Measurements from ENCODE around the gene SEC62. TPM values are rescaled to one million over a fixed set of nuclear protein-coding genes. Genes with fewer than 3 reads are reported as not detected.
A peak's percentile ranks its signal among the peaks of the same experiment; 100 is the strongest.

The SEC62 gene
- polyA plus RNA-seq, 4 donors: 38.7 to 96.7 (median 60.1) TPM

DNA sequence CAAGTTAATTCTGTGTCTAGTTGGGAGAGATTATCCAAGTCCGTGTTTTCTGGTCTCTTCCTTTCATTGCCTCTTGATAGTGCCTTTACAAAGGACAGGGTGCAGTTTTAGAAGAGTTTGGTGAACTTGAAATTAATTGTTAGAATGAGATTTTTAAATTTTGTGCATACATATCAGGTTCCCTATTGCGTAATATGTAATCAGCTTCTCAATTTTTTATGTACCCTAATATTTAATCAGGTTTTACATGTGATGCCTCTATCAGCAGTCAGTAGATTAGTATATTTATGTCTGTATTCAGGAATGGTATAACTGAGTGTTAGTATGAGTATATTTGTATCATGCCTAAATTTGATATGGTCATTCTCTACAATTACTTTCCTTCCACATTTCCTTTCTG, 4.9 kb downstream of the SEC62 start:
- Histone ChIP-seq H3K27ac (ENCODE audit: low read depth in 1 of 3, low read length in 2 of 3) (no peak overlapping the region), H3K9me3 (ENCODE audit: control insufficient read depth in 2 of 2, insufficient read depth in 1 of 2, low read depth in 1 of 2, low read length in 1 of 2) (no peaks in the 10 kb centered on the region), H3K36me3 (ENCODE audit: control insufficient read depth in 3 of 3, insufficient read depth in 2 of 3, low read depth in 1 of 3, low read length in 3 of 3) (peaks cover 2 to 18% (median 3%) of the 10 kb centered on the region in 3 donors), H3K4me3 (ENCODE audit: low read depth in 1 of 3, low read length in 3 of 3) (no peak overlapping the region), H3K27me3 (ENCODE audit: control insufficient read depth in 3 of 3, insufficient read depth in 3 of 3, low read length in 3 of 3) (no peaks in the 10 kb centered on the region), H3K4me1 (ENCODE audit: control insufficient read depth in 3 of 3, insufficient read depth in 2 of 3, low read depth in 1 of 3, low read length in 2 of 3) (peaks cover 0 to 2% (median 2%) of the 10 kb centered on the region in 3 donors)
- FAIRE-seq: no peak
- WGBS, 3 donors: 56 to 90% (median 66%) methylated on average over 2 of the region's 2 CpGs
- no peak for DNase-seq

GRCh38 chr3:169980055-169980454, 13.4 kb downstream of the SEC62 start:
- Histone ChIP-seq H3K4me3 (ENCODE audit: low read depth in 1 of 3, low read length in 3 of 3) (no peak overlapping the region), H3K9me3 (ENCODE audit: control insufficient read depth in 2 of 2, insufficient read depth in 1 of 2, low read depth in 1 of 2, low read length in 1 of 2) (no peaks in the 10 kb centered on the region), H3K27ac (ENCODE audit: low read depth in 1 of 3, low read length in 2 of 3) (peak overlapping the region in 1 of 3 donors; percentile 55), H3K36me3 (ENCODE audit: control insufficient read depth in 3 of 3, insufficient read depth in 2 of 3, low read depth in 1 of 3, low read length in 3 of 3) (peaks cover 5 to 16% (median 16%) of the 10 kb centered on the region in 3 donors), H3K27me3 (ENCODE audit: control insufficient read depth in 3 of 3, insufficient read depth in 3 of 3, low read length in 3 of 3) (no peaks in the 10 kb centered on the region), H3K4me1 (ENCODE audit: control insufficient read depth in 3 of 3, insufficient read depth in 2 of 3, low read depth in 1 of 3, low read length in 2 of 3) (peaks cover 0 to 2% (median 0%) of the 10 kb centered on the region in 3 donors)
- FAIRE-seq: peak; percentile 81
- 67 to 82% (median 78%) methylated on average over 2 of the region's 2 CpGs for WGBS, 3 donors
- peak in 1 of 2 donors; percentile 41 for DNase-seq

DNA sequence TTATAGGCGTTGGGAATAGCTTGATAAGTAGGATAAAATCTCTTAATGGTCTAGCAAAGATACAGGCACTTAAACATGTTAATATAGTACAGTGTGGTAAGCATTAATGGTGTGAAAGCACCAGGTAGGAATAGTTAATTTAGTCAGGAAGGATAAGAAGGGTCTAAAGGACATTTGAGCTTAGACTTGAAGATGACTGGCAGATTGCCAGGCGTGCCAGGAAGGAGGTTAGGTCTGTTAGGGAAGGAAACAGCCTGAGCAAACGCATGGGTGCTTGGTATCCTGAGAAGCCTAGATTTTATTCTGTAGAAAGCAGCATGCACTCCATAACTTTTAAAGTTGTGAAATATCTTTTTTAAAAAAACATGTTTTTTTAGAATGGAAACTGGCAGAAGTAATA, 17.7 kb downstream of the SEC62 start:
- 37 to 61% (median 46%) methylated on average over 3 of the region's 3 CpGs for WGBS, 3 donors
- Histone ChIP-seq H3K36me3 (ENCODE audit: control insufficient read depth in 3 of 3, insufficient read depth in 2 of 3, low read depth in 1 of 3, low read length in 3 of 3) (peaks cover 7 to 19% (median 16%) of the 10 kb centered on the region in 3 donors), H3K4me3 (ENCODE audit: low read depth in 1 of 3, low read length in 3 of 3) (no peak overlapping the region), H3K27me3 (ENCODE audit: control insufficient read depth in 3 of 3, insufficient read depth in 3 of 3, low read length in 3 of 3) (no peaks in the 10 kb centered on the region), H3K4me1 (ENCODE audit: control insufficient read depth in 3 of 3, insufficient read depth in 2 of 3, low read depth in 1 of 3, low read length in 2 of 3) (peaks cover 0 to 2% (median 0%) of the 10 kb centered on the region in 3 donors), H3K9me3 (ENCODE audit: control insufficient read depth in 2 of 2, insufficient read depth in 1 of 2, low read depth in 1 of 2, low read length in 1 of 2) (no peaks in the 10 kb centered on the region), H3K27ac (ENCODE audit: low read depth in 1 of 3, low read length in 2 of 3) (no peak overlapping the region)
- FAIRE-seq (no peak), DNase-seq (peak; percentile 63 to 69)

GRCh38 chr3:169990431-169990830, 23.8 kb downstream of the SEC62 start:
- Histone ChIP-seq H3K36me3 (ENCODE audit: control insufficient read depth in 3 of 3, insufficient read depth in 2 of 3, low read depth in 1 of 3, low read length in 3 of 3) (peaks cover 12 to 23% (median 14%) of the 10 kb centered on the region in 3 donors), H3K27ac (ENCODE audit: low read depth in 1 of 3, low read length in 2 of 3) (no peak overlapping the region), H3K27me3 (ENCODE audit: control insufficient read depth in 3 of 3, insufficient read depth in 3 of 3, low read length in 3 of 3) (no peaks in the 10 kb centered on the region), H3K4me1 (ENCODE audit: control insufficient read depth in 3 of 3, insufficient read depth in 2 of 3, low read depth in 1 of 3, low read length in 2 of 3) (no peaks in the 10 kb centered on the region), H3K4me3 (ENCODE audit: low read depth in 1 of 3, low read length in 3 of 3) (no peak overlapping the region), H3K9me3 (ENCODE audit: control insufficient read depth in 2 of 2, insufficient read depth in 1 of 2, low read depth in 1 of 2, low read length in 1 of 2) (no peaks in the 10 kb centered on the region)
- FAIRE-seq: no peak
- 94 to 97% (median 95%) methylated on average over 4 of the region's 4 CpGs for WGBS, 3 donors
- DNase-seq: no peak

- FAIRE-seq: no peak
- no peak for DNase-seq
- H3K4me1 ChIP-seq (ENCODE audit: control insufficient read depth in 3 of 3, insufficient read depth in 2 of 3, low read depth in 1 of 3, low read length in 2 of 3): no peaks in the 10 kb centered on the region
- 50 to 71% (median 62%) methylated on average over 3 of the region's 3 CpGs for WGBS, 3 donors
- H3K4me3 ChIP-seq (ENCODE audit: low read depth in 1 of 3, low read length in 3 of 3): no peak overlapping the region
- no peaks in the 10 kb centered on the region for H3K9me3 ChIP-seq (ENCODE audit: control insufficient read depth in 2 of 2, insufficient read depth in 1 of 2, low read depth in 1 of 2, low read length in 1 of 2)
- H3K27ac ChIP-seq (ENCODE audit: low read depth in 1 of 3, low read length in 2 of 3): no peak overlapping the region
- H3K27me3 ChIP-seq (ENCODE audit: control insufficient read depth in 3 of 3, insufficient read depth in 3 of 3, low read length in 3 of 3): no peaks in the 10 kb centered on the region
- peaks cover 9 to 20% (median 16%) of the 10 kb centered on the region in 3 donors for H3K36me3 ChIP-seq (ENCODE audit: control insufficient read depth in 3 of 3, insufficient read depth in 2 of 3, low read depth in 1 of 3, low read length in 3 of 3)
Measured at GRCh38 chr3:169992156-169992555, 25.5 kb downstream of the SEC62 start.

- Histone ChIP-seq H3K9me3 (ENCODE audit: control insufficient read depth in 2 of 2, insufficient read depth in 1 of 2, low read depth in 1 of 2, low read length in 1 of 2) (no peaks in the 10 kb centered on the region), H3K27me3 (ENCODE audit: control insufficient read depth in 3 of 3, insufficient read depth in 3 of 3, low read length in 3 of 3) (no peaks in the 10 kb centered on the region), H3K4me1 (ENCODE audit: control insufficient read depth in 3 of 3, insufficient read depth in 2 of 3, low read depth in 1 of 3, low read length in 2 of 3) (no peaks in the 10 kb centered on the region), H3K36me3 (ENCODE audit: control insufficient read depth in 3 of 3, insufficient read depth in 2 of 3, low read depth in 1 of 3, low read length in 3 of 3) (peaks cover 8 to 19% (median 13%) of the 10 kb centered on the region in 3 donors), H3K27ac (ENCODE audit: low read depth in 1 of 3, low read length in 2 of 3) (no peak overlapping the region), H3K4me3 (ENCODE audit: low read depth in 1 of 3, low read length in 3 of 3) (no peak overlapping the region)
- FAIRE-seq: no peak
- 86 to 93% (median 92%) methylated on average over 5 of the region's 5 CpGs for WGBS, 3 donors
- no peak for DNase-seq
Measured at GRCh38 chr3:169992781-169993180, 26.2 kb downstream of the SEC62 start.

GRCh38 chr3:169993761-169994160, 27.2 kb downstream of the SEC62 start:
- Histone ChIP-seq H3K27me3 (ENCODE audit: control insufficient read depth in 3 of 3, insufficient read depth in 3 of 3, low read length in 3 of 3) (no peaks in the 10 kb centered on the region), H3K36me3 (ENCODE audit: control insufficient read depth in 3 of 3, insufficient read depth in 2 of 3, low read depth in 1 of 3, low read length in 3 of 3) (peaks cover 8 to 19% (median 12%) of the 10 kb centered on the region in 3 donors), H3K9me3 (ENCODE audit: control insufficient read depth in 2 of 2, insufficient read depth in 1 of 2, low read depth in 1 of 2, low read length in 1 of 2) (no peaks in the 10 kb centered on the region), H3K27ac (ENCODE audit: low read depth in 1 of 3, low read length in 2 of 3) (no peak overlapping the region), H3K4me1 (ENCODE audit: control insufficient read depth in 3 of 3, insufficient read depth in 2 of 3, low read depth in 1 of 3, low read length in 2 of 3) (no peaks in the 10 kb centered on the region), H3K4me3 (ENCODE audit: low read depth in 1 of 3, low read length in 3 of 3) (no peak overlapping the region)
- FAIRE-seq (peak; percentile 80), DNase-seq (no peak)
- WGBS, 3 donors: 87 to 99% (median 96%) methylated on average over 3 of the region's 3 CpGs

DNA sequence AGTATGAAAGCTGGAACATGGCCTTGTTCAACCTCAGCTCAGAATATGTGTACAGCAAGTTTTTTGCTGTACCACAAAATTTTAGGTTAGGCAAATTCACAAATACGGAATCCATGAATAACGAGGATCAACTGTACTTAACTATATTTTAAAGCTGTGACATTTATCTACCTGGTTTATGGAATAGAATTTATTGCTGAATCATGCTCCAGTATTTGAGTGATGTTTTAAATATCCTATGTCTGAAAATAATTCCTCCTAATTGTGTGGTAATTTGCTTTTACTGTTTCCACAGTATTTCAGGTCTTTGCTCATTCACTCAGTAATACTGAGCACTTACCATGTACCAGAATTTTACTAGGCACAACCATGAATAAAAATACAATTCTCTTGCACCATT, 29.5 kb downstream of the SEC62 start:
- no peak for FAIRE-seq
- H3K9me3 ChIP-seq (ENCODE audit: control insufficient read depth in 2 of 2, insufficient read depth in 1 of 2, low read depth in 1 of 2, low read length in 1 of 2): peaks cover 0 to 3% of the 10 kb centered on the region in 2 donors
- H3K36me3 ChIP-seq (ENCODE audit: control insufficient read depth in 3 of 3, insufficient read depth in 2 of 3, low read depth in 1 of 3, low read length in 3 of 3): peaks cover 6 to 12% (median 10%) of the 10 kb centered on the region in 3 donors

DNA sequence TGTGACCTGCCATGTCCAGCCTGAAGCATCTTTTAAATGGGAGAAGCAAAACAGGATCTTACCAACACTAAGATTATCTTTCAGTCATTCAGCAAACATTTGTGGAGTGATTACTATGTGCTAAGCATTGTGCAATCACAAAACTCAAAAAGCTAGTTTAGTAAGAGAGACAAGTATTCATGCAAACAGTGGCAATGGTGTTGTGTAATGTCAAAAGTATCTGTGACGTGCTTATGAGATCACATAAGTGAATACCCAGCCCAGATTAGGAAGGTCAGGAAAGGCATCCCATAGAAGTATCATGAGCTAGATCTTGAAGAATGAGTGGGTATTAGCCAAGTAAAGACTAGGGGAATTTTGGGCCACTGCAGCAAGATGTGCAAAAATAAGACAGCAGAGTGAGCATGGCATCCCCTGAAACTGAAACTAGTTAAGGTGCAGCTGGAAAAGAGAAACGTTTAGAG, 32.1 kb downstream of the SEC62 start:
- WGBS, 3 donors: 42 to 46% (median 43%) methylated on average over 2 of the region's 2 CpGs
- H3K4me1 ChIP-seq (ENCODE audit: control insufficient read depth in 3 of 3, insufficient read depth in 2 of 3, low read depth in 1 of 3, low read length in 2 of 3): no peaks in the 10 kb centered on the region
- H3K27ac ChIP-seq (ENCODE audit: low read depth in 1 of 3, low read length in 2 of 3): no peak overlapping the region
- H3K9me3 ChIP-seq (ENCODE audit: control insufficient read depth in 2 of 2, insufficient read depth in 1 of 2, low read depth in 1 of 2, low read length in 1 of 2): peaks cover 0 to 3% of the 10 kb centered on the region in 2 donors
- no peaks in the 10 kb centered on the region for H3K27me3 ChIP-seq (ENCODE audit: control insufficient read depth in 3 of 3, insufficient read depth in 3 of 3, low read length in 3 of 3)
- peaks cover 0 to 4% (median 3%) of the 10 kb centered on the region in 3 donors for H3K36me3 ChIP-seq (ENCODE audit: control insufficient read depth in 3 of 3, insufficient read depth in 2 of 3, low read depth in 1 of 3, low read length in 3 of 3)
- DNase-seq (no peak), FAIRE-seq (no peak)
- H3K4me3 ChIP-seq (ENCODE audit: low read depth in 1 of 3, low read length in 3 of 3): no peak overlapping the region

More for the DNA sequence above, 29.5 kb downstream of the SEC62 start:
- Histone ChIP-seq H3K4me1 (ENCODE audit: control insufficient read depth in 3 of 3, insufficient read depth in 2 of 3, low read depth in 1 of 3, low read length in 2 of 3) (no peaks in the 10 kb centered on the region), H3K27me3 (ENCODE audit: control insufficient read depth in 3 of 3, insufficient read depth in 3 of 3, low read length in 3 of 3) (no peaks in the 10 kb centered on the region), H3K4me3 (ENCODE audit: low read depth in 1 of 3, low read length in 3 of 3) (no peak overlapping the region), H3K27ac (ENCODE audit: low read depth in 1 of 3, low read length in 2 of 3) (no peak overlapping the region)
- DNase-seq: no peak
- 95 to 97% (median 96%) methylated on average over 2 of the region's 2 CpGs for WGBS, 3 donors
